AG10803 (cell line): ENCODE data around the gene RASL10B.

Experiments used
- DNase-seq: peaks from one replicate; pipeline ENCODE4 v3.0.0; 2010; ENCODE audit warnings: low read depth
- H3K4me3 ChIP-seq: 2 replicates; pipeline ENCODE4 v1.5.1; 2011; ENCODE audit warnings: mild to moderate bottlenecking, low read length, control low read depth
- TF ChIP-seq, protein P1 (sequence below): conservative IDR thresholded peaks from 2 replicates; pipeline ENCODE4 v1.5.1; 2011; ENCODE audit warnings: mild to moderate bottlenecking, low read length, control low read depth, inconsistent platforms

The RASL10B gene

GRCh38 chr17:35716897-35717465 lies 14.5 kb upstream of the RASL10B start:
- DNase-seq, result peak; percentile 67
- H3K4me3 ChIP-seq, result no peak overlapping the region
- TF ChIP-seq, protein P1, sequence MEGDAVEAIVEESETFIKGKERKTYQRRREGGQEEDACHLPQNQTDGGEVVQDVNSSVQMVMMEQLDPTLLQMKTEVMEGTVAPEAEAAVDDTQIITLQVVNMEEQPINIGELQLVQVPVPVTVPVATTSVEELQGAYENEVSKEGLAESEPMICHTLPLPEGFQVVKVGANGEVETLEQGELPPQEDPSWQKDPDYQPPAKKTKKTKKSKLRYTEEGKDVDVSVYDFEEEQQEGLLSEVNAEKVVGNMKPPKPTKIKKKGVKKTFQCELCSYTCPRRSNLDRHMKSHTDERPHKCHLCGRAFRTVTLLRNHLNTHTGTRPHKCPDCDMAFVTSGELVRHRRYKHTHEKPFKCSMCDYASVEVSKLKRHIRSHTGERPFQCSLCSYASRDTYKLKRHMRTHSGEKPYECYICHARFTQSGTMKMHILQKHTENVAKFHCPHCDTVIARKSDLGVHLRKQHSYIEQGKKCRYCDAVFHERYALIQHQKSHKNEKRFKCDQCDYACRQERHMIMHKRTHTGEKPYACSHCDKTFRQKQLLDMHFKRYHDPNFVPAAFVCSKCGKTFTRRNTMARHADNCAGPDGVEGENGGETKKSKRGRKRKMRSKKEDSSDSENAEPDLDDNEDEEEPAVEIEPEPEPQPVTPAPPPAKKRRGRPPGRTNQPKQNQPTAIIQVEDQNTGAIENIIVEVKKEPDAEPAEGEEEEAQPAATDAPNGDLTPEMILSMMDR, result no peak

- DNase-seq, result no peak
- TF ChIP-seq, protein P1, result no peak
- H3K4me3 ChIP-seq, result no peak overlapping the region
These were observed 14.0 kb upstream of the RASL10B start for GRCh38 chr17:35717475-35717874.

- no peak for DNase-seq
- no peak overlapping the region for H3K4me3 ChIP-seq
- TF ChIP-seq, protein P1, result no peak
These were observed 7.7 kb upstream of the RASL10B start for GRCh38 chr17:35723735-35724134.

GRCh38 chr17:35725058-35725457 lies 6.4 kb upstream of the RASL10B start:
- TF ChIP-seq, protein P1, result no peak
- no peak for DNase-seq
- H3K4me3 ChIP-seq, result no peak overlapping the region

- no peak for DNase-seq
- TF ChIP-seq, protein P1, result no peak
- H3K4me3 ChIP-seq, result no peak overlapping the region
These were observed 5.7 kb upstream of the RASL10B start for GRCh38 chr17:35725802-35726126.

DNA sequence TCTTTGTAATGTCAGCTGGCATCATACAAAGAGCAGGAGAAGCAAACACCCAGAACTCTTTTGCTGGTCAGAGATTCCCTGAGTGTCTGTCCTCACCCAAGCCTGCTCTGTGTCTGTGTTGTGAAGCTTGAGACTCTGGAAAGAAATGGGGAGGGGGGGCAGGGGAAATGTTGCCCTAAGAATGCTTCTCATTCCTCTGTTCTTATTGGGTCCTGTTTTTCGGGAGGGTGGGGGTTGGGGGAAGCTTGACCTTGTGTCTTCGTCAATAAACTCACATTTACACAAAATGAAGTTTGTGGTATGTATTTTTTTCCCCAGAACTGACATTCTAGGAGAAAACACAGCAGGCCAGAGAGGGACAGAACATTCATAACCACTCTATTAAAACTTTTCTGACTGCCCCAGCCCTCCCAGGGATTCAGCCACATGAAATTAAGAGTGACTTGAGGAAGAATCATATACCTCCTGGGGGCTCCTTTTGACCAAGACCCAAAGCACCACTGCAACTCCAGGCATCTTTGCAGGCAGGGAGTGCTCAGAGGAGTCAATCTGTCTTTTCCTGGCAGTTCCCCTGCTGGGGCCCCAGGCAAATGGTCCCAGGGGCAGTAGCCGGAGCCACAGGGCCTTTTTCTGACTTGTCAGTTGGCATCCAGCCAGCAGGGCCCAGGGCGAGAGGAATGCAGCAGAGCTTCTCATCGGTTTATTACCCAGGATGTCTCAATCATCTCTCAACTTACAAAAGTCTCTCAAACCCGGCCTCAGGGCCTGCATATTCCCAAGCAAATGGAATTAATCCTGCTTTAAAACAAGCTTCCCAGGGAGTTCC lies 5.1 kb upstream of the RASL10B start:
- TF ChIP-seq, protein P1, result no peak
- H3K4me3 ChIP-seq, result no peak overlapping the region
- DNase-seq, result peak; percentile 94

DNA sequence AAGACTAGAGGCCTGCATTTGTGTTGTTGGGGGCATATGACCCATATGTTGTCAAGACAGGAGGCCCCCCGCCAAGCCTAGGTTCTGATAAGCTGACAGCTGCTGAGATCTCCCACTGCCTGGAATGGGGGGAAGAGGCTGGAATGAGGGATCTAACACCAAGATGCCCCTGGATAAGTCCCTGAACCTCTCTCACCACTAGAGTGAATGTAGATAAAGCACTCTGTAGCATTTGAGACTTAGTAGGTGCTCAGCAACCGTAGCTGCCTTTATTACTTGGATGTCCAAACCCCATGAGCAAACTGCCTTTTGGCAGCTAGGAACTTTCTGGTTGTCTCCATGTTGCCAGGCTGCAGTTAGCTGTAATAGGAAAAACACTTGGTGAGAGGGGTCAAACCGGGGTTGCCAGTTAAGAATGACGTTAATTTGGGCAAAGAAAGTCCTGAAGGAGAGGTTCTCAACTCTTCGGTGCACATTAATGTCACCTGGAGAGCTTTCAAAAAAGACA lies 4.4 kb upstream of the RASL10B start:
- TF ChIP-seq, protein P1, result no peak
- no peak overlapping the region for H3K4me3 ChIP-seq
- DNase-seq, result peak; percentile 31
